Esophagus muscularis mucosa (tissue), 4 donors: Measurements from ENCODE around the gene IL20RA. TPM values are rescaled to one million over a fixed set of nuclear protein-coding genes. Genes with fewer than 3 reads are reported as not detected.

Experiments
- DNase-seq: peaks from one replicate; pipeline ENCODE4 v3.0.0-alpha.2; 2017; ENCODE audit errors: extremely low spot score
- H3K27ac ChIP-seq, 4 donors: fragments of 200-600 bp; sonication (generic); replicated peaks in 1 of 4; 1 replicate in 3 of 4; 2 replicates in 1 of 4; pipeline ENCODE4 v1.5.1; 2016 to 2019; ENCODE audit warnings: mild to moderate bottlenecking in 1 of 4
- H3K27me3 ChIP-seq, 4 donors: fragments of 200-600 bp; sonication (generic); one replicate each; pipeline versions ENCODE4 v1.5.1 to v1.6.0; 2016 to 2019
- H3K36me3 ChIP-seq, 4 donors: fragments of 200-600 bp; sonication (generic); one replicate each; pipeline ENCODE4 v1.5.1; 2016 to 2019
- H3K4me1 ChIP-seq, 4 donors: fragments of 200-600 bp; sonication (generic); one replicate each; pipeline ENCODE4 v1.5.1; 2016 to 2019
- H3K4me3 ChIP-seq, 4 donors: fragments of 200-600 bp; sonication (generic); 1 replicate in 2 of 4; 2 replicates in 2 of 4; pipeline ENCODE4 v1.5.1; 2016 to 2019; ENCODE audit warnings: mild to moderate bottlenecking in 4 of 4, moderate library complexity in 1 of 4
- H3K9me3 ChIP-seq, 4 donors: fragments of 200-600 bp; sonication (generic); 1 replicate in 3 of 4; 2 replicates in 1 of 4; pipeline ENCODE4 v1.5.1; 2016 to 2019
- CTCF ChIP-seq, 3 experiments: fragments of 200-600 bp in 2 of 3; fragments of 450-650 bp in 1 of 3; sonication (generic) in 2 of 3; IDR thresholded peaks; one replicate each; pipeline ENCODE4 v1.5.1; 2017 to 2019; ENCODE audit warnings: antibody characterized with exemption in 3 of 3, mild to moderate bottlenecking in 2 of 3, moderate library complexity in 1 of 3
- EP300 ChIP-seq: sonication (generic); formaldehyde crosslinking; IDR thresholded peaks from one replicate; pipeline ENCODE4 v1.6.1; 2017; ENCODE audit warnings: antibody characterized with exemption
- POLR2A ChIP-seq: fragments of 450-650 bp; IDR thresholded peaks from one replicate; pipeline ENCODE4 v1.6.1; 2017; ENCODE audit warnings: antibody characterized with exemption, moderate library complexity, mild to moderate bottlenecking, low read depth
- POLR2AphosphoS5 ChIP-seq, 2 donors: sonication (generic); formaldehyde crosslinking; IDR thresholded peaks; one replicate each; pipeline ENCODE4 v1.6.1; 2017; ENCODE audit warnings: antibody characterized with exemption in 2 of 2
- WGBS: methylation state at CpG from one replicate; pipeline ENCODE4 v1.1.5; 2018; 5-methylcytosine and 5-hydroxymethylcytosine counted together
- intact Hi-C: fragments of 100-400 bp; cut with DNase I; formaldehyde crosslinking; loops from one replicate; pipeline ENCODE4 v1.15.1; 2023
- total RNA-seq, 4 donors: library from RNA; depleted of rRNA; stranded (reverse); fragments of >200 nt; gene quantifications; one replicate each; pipeline versions ENCODE4 v1.1.0 to v1.2.1, GENCODE V29; 2016

IL20RA gene
- total RNA-seq, 4 donors from 2014 or later = 1.6 to 5.0 (median 2.2) TPM

DNA sequence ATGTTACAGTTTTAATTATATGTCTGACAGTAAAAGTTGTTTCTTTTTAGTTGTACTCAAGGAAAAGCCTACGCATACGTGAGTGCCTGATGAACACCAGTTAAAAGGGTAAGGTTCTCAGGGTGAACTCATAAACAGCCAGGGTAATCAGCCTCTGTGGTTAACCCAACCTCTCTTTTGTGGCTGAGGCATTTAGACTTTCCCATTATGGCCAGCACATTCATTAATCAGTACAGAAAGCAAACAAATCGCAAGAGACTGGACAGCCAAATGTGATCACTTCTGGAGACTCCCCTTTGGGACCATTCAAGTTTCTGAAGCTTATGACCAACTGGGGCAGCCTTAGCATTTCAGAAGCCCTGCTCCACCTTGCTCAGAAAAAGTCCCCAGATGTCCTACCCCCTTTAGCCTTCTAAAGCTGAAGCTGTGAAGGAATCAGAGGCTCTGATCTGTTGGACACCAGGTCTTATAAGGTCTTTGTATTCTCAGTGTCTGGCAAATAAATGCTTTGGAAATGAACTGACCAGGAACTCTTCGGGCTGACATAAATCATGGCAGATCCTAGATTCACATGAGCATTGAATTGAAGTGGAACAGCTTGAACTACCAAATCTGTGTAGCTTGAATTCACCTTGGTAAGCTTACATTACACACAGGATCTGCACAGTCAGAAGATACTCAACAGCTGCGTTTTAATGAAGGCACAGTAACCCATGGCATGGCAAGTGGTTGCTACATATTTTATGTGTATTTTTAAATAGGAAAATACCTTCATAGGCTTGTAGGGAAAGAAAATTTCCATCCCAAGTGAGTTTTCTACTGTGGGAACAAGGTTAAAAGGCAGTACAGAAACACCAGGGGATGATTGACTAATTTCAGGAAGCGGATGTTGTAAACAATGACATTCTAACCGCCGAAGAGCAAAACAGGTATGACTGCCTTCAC lies 18.7 kb downstream of the IL20RA start:
- no peaks in the 10 kb centered on the region for H3K4me1 ChIP-seq
- H3K36me3 ChIP-seq = no peaks in the 10 kb centered on the region
- DNase-seq = peak; percentile 77
- no peak overlapping the region for H3K27ac ChIP-seq
- no peak overlapping the region for H3K4me3 ChIP-seq
- WGBS = 70% methylated on average over 8 of the region's 8 CpGs
- intact Hi-C loops = no loop called here
- no peaks in the 10 kb centered on the region for H3K9me3 ChIP-seq
- TF ChIP-seq EP300 (no peak), POLR2AphosphoS5 (IDR thresholded peaks at IDR 0.05) (no peak), CTCF (IDR thresholded peaks at IDR 0.05) (no peak), POLR2A (no peak)
- H3K27me3 ChIP-seq = no peaks in the 10 kb centered on the region

DNA sequence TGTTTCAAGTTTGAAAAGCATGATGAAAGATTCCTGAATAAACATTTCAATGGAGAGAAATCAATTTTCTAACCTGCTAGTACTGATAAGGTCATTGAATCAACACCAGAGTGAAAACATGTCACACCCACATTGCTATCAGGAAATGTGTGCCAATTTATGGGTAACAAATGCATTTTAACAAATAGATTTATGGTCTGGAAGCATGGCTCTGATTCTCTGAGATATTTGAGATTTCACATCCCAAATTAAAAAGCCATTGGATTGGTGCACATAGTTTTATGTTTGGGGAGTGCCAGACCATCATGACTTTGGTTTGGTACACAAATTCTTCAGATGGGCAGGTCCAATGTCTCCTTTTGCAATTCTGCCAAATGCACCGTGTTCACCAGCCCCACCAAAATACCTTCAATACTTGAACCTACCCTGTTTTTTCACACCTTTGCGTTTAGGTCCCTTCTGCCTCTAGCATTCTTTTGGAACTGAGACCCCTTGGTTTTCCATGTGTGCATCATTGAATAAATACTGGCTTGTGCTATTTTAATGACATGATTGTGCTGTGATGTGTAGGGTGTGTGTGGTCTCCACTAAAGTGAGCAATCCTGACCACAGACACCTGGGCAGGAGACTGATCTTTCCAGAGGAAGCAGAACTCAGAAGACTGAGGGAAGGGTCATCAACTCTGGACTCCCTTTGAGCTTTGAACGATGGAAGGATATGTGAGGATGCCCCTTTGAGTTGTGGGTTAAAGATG lies 20.4 kb downstream of the IL20RA start:
- Histone ChIP-seq H3K9me3 (no peaks in the 10 kb centered on the region), H3K36me3 (no peaks in the 10 kb centered on the region), H3K4me3 (no peak overlapping the region), H3K4me1 (no peaks in the 10 kb centered on the region), H3K27ac (no peak overlapping the region), H3K27me3 (no peaks in the 10 kb centered on the region)
- intact Hi-C loops = no loop called here
- no peak for TF ChIP-seq POLR2AphosphoS5 (IDR thresholded peaks at IDR 0.05)
- 95% methylated on average over 3 of the region's 3 CpGs for WGBS
- DNase-seq = peak; percentile 26

GRCh38 chr6:137020776-137021175 lies 24.0 kb downstream of the IL20RA start:
- H3K9me3 ChIP-seq = no peaks in the 10 kb centered on the region
- TF ChIP-seq POLR2A (no peak), CTCF (IDR thresholded peaks at IDR 0.05) (no peak), EP300 (no peak), POLR2AphosphoS5 (IDR thresholded peaks at IDR 0.05) (no peak)
- H3K4me3 ChIP-seq = no peak overlapping the region
- DNase-seq = peak; percentile 4
- WGBS = 43% methylated on average over 4 of the region's 4 CpGs
- intact Hi-C loops = no loop called here
- H3K27ac ChIP-seq = no peak overlapping the region
- H3K36me3 ChIP-seq = no peaks in the 10 kb centered on the region
- H3K27me3 ChIP-seq = no peaks in the 10 kb centered on the region
- peaks cover 0 to 16% (median 12%) of the 10 kb centered on the region in 4 donors for H3K4me1 ChIP-seq

GRCh38 chr6:137019476-137020272 lies 25.1 kb downstream of the IL20RA start:
- TF ChIP-seq POLR2A = no peak
- TF ChIP-seq CTCF (IDR thresholded peaks at IDR 0.05) = no peak
- no peak for TF ChIP-seq EP300
- TF ChIP-seq POLR2AphosphoS5 (IDR thresholded peaks at IDR 0.05) = no peak
- H3K27me3 ChIP-seq = no peaks in the 10 kb centered on the region
- peak; percentile 42 for DNase-seq
- H3K4me3 ChIP-seq = no peak overlapping the region
- no peak overlapping the region for H3K27ac ChIP-seq
- H3K4me1 ChIP-seq = peaks cover 0 to 16% (median 12%) of the 10 kb centered on the region in 4 donors
- no peaks in the 10 kb centered on the region for H3K36me3 ChIP-seq
- no peaks in the 10 kb centered on the region for H3K9me3 ChIP-seq
- intact Hi-C loops = no loop called here
- 53% methylated on average over 4 of the region's 4 CpGs for WGBS
